NCI-H1417 (cell line): Measurements from ENCODE around the gene HECTD4.
"Not testable (repeated sequence)": the region's sequence is repeated elsewhere in the genome, so short reads cannot be mapped to it uniquely, and the experiment has no call there.

Experiments
- DNase-seq, 3 experiments: peaks; one replicate each; lab custom pipeline; 2025; lab: John Stamatoyannopoulos, UW

The HECTD4 gene

DNA sequence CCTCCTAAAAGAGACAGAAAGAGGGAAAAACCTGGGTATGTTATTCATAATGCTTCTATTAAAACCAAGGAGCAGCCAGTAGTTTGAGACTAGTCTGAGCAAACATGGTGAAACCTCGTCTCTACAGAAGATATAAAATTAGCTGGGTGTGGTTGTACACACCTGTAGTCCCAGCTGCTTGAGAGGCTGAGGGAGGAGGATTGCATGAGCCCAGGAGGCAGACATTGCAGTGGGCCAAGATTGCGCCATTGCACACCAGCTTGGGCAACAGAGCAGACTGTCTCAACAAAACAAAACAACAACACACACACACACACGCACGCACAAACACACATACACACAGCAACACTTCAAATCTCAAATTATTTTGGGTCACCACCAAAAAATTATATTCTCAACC, 27.8 kb downstream of the HECTD4 start:
- DNase-seq = no peak

DNA sequence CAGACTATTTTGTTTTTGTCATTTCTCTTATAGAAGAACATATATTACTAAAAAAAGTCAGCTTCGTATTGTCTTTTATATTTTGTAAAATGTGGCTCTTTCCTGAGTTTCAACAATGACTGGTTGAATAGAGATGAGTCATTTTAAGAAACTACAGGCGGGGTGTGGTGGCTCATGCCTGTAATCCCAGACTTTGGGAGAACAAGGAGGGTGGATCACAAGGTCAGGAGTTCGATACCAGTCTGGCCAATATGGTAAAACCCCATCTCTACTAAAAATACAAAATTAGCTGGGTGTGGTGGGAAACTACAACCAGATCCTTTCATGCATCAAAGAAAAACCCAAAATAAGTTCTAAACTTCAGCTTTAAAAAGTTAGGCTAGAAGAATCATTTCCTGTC, 28.8 kb downstream of the HECTD4 start:
- DNase-seq = no peak

DNA sequence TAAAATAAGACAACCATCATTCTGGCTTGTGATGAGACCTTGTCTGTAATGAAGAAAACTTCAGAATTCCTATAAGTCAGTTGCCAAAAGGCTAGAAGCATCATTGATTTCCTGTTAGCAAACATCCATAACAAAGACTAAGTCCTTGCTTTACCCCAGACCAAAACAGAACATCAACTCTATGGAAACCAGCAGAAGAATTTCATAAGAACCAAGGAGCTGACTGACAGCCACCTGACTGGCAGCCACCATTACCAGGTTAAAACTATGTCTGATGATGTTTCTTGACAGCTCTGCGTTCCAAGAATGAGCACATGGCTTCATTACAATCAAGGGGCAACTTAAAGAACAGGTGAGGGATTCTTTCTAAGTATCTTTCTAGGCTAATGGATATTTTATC, 29.3 kb downstream of the HECTD4 start:
- DNase-seq = no peak

DNA sequence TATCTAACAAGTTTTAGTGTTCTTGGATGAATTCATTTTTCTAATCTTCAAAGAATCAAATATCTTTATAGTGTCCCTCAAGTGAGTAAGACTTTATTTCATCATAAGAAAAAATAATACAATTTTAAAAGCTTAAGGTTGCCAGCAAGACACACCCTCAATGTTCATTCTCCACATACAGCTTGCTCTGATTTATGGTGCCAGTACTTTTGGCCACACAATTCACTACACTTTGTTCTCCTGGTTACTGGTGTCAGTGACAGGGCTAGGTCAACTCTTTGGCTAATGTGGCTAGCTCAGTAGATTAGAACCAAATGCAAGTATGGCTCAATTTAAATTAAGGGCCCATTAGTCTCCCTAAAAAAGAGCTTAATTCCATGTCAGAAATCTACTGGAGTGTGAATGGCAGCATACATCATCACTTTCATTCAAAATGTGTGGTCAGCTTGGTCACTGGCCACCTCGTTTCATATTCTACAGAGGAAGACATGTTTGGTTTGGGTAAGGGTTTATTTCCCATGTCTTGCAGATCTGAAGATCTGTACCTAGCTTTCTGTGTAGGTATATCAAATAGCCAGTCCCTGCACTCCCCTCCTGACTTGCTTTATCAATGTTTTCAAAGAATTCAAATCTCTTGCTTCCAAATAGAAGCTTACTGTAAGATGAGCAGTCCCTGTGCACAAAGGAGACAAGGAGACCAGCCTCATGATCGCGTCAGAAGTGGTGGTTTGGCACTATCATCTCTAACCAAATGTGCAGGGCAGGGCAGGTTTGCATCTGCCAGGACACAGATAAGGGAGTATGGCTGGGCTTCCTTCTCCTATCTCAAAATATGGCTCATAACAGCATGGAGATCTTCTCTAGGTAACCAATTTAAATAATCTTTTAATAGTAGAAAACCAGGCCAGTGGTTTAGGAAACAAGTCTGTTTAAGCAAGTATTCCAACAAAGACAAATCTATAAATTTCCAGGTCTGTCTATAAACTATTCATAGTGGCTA, 31.3 kb downstream of the HECTD4 start:
- DNase-seq = no peak

DNA sequence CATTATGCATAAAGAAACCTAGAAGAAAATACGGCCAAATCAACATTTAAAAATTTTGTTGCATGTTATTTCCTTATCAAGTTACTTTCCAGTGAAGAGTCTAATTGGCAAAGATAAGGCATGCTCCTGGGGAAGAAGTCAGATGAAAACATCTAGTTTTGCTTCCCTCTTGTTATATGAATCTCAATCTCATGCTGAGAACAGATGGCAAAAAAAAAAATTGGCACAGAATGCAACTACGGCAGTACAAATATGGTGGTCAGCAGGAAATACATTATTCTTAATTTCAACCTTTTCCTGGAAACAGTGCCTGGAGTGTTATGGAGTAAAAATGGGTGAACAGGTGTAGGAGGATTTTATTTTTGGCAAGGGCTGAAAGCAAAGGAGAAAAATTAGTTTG, 32.8 kb downstream of the HECTD4 start:
- DNase-seq = peak in 2 of 3 experiments; percentile 15 to 54

DNA sequence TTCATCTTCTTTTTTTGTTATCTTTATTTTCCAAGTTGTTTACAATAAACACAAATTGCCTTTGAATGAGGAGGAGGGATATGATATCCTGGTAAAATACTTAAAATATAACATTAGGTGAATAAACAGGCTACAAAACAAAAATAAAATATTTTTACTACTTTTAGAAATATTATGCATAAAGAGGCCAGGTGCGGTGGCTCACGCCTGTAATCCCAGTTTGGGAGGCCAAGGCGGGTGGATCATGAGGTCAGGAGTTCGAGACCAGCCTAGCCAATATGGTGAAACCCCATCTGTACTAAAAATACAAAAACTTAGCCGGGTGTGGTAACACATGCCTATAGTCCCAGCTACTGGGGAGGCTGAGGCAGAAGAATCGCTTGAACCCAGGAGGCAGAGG, 33.3 kb downstream of the HECTD4 start:
- DNase-seq = not testable (repeated sequence)

DNA sequence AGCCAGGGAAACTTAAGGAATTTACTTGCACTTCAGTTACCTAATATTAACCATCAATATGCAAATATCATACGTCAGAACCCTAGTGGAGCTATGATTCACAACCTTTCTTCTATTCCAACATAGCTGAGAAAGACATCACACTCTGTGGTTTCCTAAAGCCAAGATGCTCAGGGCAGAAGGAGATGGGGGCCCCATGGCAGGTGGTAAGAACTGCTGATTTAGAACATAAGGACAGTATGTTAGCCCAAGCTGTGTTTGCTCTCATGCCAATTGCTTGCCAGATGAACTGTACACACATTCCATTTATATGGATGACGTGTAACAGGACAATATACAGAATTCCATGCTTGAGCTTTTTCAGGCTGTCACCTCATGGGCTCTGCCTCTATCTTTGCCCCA, 34.6 kb downstream of the HECTD4 start:
- peak in 1 of 3 experiments; percentile 40 for DNase-seq

DNA sequence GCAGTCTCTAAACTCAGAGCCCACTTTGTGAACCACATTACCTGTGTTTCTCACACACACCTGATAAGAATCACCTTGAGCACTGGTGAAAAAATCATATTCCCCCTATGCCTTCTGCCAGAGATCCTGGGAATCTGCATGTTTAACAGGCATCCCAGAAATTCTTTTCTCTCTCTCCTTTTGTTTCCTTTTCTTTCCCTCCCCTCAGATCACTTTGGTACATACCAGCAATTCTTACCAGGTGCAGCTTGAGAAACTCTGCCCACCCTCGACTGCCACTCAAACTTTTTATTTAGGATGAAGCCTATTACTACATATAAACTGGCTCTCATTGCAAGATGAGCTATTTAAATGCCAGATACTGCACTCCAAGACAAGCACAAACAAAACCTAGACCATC, 36.0 kb downstream of the HECTD4 start:
- no peak for DNase-seq

DNA sequence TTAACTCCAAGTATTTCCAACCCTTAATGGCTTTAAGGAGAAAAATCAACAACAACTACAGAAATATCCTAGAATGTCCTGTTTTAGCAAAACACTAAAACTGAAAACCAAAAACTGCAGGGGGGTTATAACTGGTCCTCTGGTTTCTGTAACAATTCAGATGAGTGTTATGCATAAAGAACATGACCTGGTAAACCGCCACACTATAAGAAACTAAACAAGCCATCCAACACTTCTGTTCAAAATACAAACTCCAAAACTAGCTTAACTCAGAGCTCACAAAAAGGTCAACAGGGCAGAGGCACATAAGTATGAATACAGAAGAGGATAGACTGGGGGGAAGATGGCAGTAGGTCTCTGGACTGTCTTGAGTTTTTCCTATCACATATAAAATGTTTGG, 38.0 kb downstream of the HECTD4 start:
- no peak for DNase-seq

DNA sequence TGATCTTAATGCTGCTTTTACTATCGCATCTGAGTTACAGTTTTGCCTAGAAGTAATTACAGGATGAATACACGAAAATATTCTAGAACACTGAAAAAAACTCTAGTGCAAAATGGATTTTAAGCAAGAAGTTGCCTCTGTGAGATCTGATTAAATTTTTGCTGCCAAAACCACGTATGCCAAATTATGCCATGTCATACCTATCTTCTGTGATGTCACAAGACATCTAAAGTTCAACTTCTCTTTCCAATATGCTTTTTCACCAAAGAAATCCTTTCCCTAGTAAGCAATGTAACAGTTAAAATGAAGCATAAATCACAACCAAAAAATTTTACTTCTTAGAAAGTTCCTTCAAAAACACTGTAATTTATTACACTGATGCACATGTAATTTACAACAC, 39.6 kb downstream of the HECTD4 start:
- peak in 1 of 3 experiments; percentile 7 for DNase-seq

DNA sequence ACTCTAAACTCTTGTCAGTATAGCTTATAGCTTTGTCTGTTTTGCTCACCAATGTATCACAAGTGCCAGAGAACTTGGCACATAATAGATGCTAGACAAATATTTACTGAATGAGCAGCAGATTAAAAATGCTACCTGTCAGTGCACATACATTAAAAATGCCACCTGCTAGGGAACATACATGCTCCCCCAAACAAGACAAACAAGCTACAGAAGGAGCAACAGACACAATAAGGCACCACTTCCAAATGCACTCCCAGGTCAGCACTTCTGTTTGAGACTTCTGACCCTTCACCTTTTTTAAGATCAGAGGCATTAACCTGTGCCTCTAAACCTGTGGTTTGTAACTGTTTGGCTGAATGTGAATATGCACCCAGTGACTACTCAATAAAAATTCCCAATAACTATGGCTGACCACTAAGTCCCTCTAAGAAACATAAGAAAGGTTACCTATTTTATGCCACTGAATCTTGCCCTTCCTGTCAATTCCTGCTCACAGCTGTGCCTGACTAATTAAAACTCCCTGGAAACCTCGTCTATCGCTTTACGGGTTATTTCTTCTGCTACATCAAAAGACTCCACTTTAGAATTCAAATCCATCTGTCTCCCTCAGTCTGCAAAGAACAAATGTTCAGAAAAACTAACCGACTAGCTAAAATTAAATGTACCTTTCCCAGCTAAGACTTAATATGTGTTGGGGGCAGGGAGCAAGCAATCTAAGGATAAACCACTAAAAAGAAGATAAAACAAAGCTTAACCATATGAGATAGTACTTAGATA, 41.0 kb downstream of the HECTD4 start:
- DNase-seq = peak in 2 of 3 experiments; percentile 55 to 86

DNA sequence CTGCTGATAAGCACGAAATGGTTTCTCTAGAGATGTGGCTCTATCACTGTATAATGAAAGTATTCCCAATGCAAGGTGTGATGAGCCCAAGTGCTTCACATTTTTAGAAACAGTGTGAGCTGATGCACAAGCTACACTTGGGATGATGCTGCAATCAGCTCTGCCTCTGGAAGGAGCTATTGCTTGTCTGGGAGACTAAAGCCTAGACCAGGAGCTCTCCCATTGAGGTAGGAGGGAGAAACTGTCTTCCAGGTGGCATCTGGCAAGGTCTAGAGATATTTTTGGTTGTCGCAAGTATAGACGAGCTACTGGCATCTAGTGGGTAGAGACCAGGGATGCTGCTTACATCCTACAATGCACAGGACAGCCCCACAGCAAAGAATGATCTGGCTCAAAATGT, 42.0 kb downstream of the HECTD4 start:
- peak in 1 of 3 experiments; percentile 23 for DNase-seq

DNA sequence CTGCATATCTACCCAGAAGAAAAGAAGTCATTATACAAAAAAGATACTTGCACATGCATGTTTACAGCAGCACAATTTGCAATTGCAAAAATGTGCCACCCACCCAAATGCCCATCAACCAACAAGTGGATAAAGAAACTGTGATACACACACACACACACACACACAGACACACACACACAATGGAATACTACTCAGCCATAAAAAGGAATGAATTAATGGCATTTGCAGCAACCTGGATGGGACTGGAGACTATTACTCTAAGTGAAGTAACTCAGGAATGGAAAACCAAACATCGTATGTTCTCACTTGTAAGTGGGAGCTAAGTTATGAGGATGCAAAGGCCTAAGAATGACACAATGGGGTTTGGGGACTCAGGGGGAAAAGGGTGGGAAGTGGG, 47.2 kb downstream of the HECTD4 start:
- DNase-seq = not testable (repeated sequence)

DNA sequence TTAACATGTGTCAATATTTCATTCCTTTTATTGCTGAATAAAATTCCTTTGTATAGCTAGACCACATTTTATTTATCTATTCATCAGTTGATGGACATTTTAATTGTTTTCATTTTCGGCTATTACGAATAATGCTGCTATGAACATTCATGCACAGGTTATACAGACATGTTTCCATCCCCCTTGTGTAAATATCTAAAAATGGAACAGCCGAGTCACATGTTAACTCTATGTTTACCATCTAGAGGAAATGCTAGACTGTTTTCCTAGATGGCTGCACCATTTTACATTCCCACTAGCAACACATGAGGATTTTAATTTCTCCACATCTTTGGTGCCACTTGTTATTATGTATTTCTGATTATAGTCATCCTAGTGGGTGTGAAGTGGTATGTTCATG, 49.2 kb downstream of the HECTD4 start:
- peak in 1 of 3 experiments; percentile 20 for DNase-seq

DNA sequence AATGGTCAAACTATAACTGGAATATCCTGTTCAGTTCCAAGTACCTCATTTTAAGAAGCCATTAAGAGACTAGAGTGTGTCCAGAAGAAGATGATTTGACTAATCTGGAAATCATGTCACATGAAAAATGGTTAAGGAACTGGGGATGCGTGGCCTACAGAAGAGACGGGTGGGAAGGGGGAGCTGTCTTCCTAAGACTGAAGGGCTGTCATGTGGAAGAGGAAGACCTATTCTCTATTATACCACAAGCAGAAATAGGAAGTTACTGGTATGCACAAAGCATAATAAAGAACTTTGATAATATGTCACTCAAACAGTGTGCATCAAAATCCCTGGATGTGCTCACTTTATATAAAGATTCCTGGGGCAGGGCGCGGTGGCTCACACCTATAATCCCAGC, 50.3 kb downstream of the HECTD4 start:
- DNase-seq = no peak

DNA sequence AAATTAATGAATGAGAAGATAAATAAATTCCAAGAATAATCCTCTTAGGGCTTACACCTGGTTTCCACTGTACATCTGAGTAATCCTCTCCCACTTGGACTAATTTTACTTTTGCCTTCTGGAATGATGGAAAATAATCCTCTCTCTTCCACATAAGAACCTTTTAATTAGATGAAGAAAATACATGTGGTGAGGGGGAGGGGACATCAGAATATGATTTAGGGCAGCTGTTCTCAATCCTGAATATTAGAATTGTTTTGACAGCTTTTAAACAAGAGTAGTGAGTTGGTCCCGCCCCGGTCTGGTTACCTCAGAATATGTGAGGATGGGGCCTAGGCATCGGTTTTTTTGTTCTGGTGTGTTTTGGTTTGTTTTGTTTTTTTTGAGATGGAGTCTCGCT, 51.5 kb downstream of the HECTD4 start:
- DNase-seq = no peak

DNA sequence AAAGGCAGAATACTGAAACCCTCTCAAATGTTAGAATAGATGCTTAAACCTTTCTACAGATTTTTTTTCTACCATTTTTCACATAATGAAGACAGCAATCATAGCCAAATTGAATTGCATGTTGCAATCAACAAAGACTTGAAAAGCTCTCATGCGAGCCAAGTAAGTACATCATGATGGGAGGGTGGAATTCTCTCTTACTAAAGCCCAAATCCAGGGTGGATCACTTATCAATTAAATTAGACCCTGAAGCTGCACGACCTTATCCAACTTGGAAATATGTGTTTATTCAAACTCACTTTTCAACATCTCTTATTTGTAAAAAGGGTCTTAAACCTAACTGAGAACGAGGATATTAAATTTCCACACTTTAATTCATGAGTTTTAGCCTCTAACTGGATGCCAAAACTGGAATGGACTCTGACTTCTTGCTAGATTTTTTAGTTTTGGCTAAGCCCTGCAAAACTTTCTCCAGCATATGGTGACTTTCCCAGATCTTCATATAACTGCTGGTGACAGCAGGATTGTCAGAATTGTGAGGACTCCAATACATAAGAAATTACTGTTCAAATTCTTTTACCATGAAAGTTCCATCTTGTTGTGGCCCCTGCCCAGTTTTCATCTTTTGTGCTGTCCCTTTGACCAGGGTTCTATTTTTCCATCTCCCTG, 53.6 kb downstream of the HECTD4 start:
- DNase-seq = no peak

DNA sequence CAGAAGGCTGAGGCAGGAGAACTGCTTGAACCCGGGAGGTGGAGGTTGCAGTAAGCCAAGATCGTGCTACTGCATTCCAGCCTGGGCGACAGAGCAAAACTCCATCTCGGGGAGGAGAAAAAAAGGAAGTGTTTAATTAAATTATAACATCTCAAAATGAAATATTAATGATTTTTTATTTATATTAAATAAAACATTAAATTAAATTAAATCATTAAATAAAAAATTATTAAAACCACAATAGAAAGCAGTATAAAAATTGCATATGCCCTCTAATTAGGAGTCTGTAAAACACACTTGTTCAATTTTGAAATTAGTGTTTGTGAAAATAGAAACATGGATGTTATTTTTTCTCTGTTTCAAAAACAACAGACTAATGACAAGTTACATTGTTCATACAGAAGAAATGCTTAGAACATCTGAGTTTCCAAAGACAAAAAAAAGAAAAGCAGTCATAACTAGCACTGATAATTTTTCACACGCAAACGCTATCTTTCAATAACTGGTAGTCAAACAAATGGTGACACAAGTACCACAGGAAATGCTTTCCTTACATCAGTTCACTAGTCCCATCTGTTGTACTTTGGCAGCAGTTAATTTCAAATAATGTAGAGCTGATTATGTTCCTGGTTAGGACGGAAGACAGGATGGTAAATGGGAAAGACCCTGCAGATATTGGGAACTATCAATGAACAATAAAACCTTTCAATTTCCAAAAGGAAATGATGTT, 54.9 kb downstream of the HECTD4 start:
- peak in 1 of 3 experiments; percentile 14 for DNase-seq

DNA sequence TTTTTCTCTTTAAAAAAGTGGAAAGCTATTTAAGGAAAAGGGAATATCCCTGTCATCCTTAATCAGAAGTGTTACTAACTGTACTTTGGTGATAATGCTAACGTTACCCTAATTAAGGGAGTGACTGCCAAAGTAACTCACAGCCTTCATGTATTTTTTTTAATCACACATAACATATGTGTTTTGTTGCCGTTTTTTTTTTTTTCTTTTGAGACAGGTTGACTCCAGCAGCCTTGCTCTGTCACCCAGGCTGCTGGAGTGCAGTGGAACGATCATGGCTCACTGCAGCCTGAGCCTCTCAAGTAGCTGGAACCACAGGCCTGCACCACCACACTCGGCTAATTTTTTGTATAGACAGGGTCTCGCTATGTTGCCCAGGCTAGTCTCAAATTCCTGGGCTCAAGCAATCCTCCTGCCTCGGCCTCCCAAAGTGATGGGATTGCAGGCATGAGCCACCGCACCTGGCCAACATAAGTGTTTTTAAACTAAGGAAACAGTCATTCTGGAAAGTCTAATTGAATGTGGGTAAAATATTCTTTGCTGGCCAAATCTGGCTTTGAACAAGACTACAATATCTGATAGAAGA, 56.5 kb downstream of the HECTD4 start:
- DNase-seq = no peak

DNA sequence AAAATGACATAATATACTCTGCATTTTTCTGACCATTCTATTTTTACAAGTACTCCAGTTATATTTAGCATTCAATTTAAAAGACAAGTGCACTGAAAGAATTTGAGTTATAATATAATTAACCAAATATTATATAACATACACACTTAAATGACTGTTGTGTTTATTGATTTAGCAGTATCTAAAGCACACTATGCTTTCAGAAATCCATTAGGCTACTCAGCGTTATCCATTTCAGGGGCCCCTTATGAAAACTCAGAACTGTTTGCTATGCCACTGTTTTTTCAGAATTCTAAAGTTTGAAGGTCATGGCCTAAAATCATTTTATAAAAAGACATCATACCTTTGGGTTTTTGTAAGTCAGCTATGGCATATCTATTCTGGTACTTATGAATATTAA, 57.1 kb downstream of the HECTD4 start:
- DNase-seq = peak in 1 of 3 experiments; percentile 27

DNA sequence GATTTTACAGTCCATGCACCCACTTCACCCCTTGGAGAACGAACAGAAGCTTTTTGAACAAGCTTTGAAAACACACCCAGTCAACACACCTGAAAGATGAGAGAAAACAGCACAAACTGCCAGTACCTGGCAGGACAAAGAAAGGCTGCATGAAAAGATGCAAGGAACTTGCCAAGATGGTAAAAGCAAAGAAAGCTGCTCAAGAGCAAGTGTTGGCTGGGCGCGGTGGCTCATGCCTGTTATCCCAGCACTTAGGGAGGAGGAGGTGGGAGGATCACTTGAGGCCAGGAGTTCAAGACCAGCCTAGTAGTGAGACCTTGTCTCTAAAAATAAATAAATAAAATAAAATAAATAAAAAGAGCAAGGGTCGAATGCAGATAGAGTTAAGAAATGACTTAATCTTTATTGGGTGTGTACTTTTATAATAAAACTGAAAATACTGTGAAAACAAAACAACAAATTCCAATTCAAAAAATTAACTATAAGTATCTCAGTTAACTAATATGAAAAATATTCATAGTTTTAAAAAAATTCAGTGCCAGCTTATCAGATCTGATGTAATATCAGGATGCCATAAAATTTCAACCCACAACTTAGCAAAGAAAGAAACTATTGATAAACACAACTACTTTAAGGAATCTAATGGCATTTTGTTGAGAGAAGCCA, 59.2 kb downstream of the HECTD4 start:
- DNase-seq = no peak
